Sigmoid colon (tissue), 4 donors: Measurements from ENCODE around the gene RBM26.

Experiments used
- CTCF ChIP-seq, 4 experiments: fragments of 450-650 bp in 3 of 4; fragments of 200-600 bp in 1 of 4; IDR thresholded peaks; one replicate each; pipeline ENCODE4 v1.5.1; 2016 to 2019; ENCODE audit warnings: antibody characterized with exemption in 4 of 4, mild to moderate bottlenecking in 3 of 4, moderate library complexity in 2 of 4
- POLR2AphosphoS5 ChIP-seq, 4 donors: sonication (generic); formaldehyde crosslinking; IDR thresholded peaks; one replicate each; pipeline ENCODE4 v1.6.1; 2017; ENCODE audit warnings: antibody characterized with exemption in 4 of 4

GRCh38 chr13:79386125-79386826, 19.8 kb downstream of the RBM26 start:
- TF ChIP-seq CTCF (IDR thresholded peaks at IDR 0.05), result no peak
- TF ChIP-seq POLR2AphosphoS5 (IDR thresholded peaks at IDR 0.05), result no peak
